Measurements from ENCODE around the gene EIF5B.
A peak's percentile ranks its signal among the peaks of the same experiment; 100 is the strongest.

Gene EIF5B

GRCh38 chr2:99420031-99420430, 82.8 kb downstream of the EIF5B start:
- H3K4me1 Mint-ChIP-seq (ENCODE audit: low read depth) = no peaks in the 10 kb centered on the region
- no peaks in the 10 kb centered on the region for H3K9me3 Mint-ChIP-seq
- peaks cover 70% of the 10 kb centered on the region for H3K36me3 Mint-ChIP-seq (ENCODE audit: low read depth)
- H3K4me3 Mint-ChIP-seq = no peak overlapping the region
- H3K27ac Mint-ChIP-seq = no peak overlapping the region
- H3K27me3 Mint-ChIP-seq = no peaks in the 10 kb centered on the region

- Mint-ChIP-seq H3K27ac (no peak overlapping the region), H3K4me3 (no peak overlapping the region), H3K4me1 (ENCODE audit: low read depth) (no peaks in the 10 kb centered on the region), H3K9me3 (no peaks in the 10 kb centered on the region), H3K27me3 (no peaks in the 10 kb centered on the region), H3K36me3 (ENCODE audit: low read depth) (peaks cover 68% of the 10 kb centered on the region)
These were observed 83.6 kb downstream of the EIF5B start for GRCh38 chr2:99420751-99421299.

GRCh38 chr2:99421469-99421868, 84.3 kb downstream of the EIF5B start:
- H3K4me1 Mint-ChIP-seq (ENCODE audit: low read depth) = no peaks in the 10 kb centered on the region
- H3K9me3 Mint-ChIP-seq = no peaks in the 10 kb centered on the region
- H3K27me3 Mint-ChIP-seq = no peaks in the 10 kb centered on the region
- no peak overlapping the region for H3K27ac Mint-ChIP-seq
- peaks cover 65% of the 10 kb centered on the region for H3K36me3 Mint-ChIP-seq (ENCODE audit: low read depth)
- no peak overlapping the region for H3K4me3 Mint-ChIP-seq

GRCh38 chr2:99422599-99422998, 85.4 kb downstream of the EIF5B start:
- H3K4me1 Mint-ChIP-seq (ENCODE audit: low read depth) = no peaks in the 10 kb centered on the region
- H3K27ac Mint-ChIP-seq = no peak overlapping the region
- no peak overlapping the region for H3K4me3 Mint-ChIP-seq
- no peaks in the 10 kb centered on the region for H3K9me3 Mint-ChIP-seq
- no peaks in the 10 kb centered on the region for H3K27me3 Mint-ChIP-seq
- peaks cover 67% of the 10 kb centered on the region for H3K36me3 Mint-ChIP-seq (ENCODE audit: low read depth)

GRCh38 chr2:99424371-99424770, 87.2 kb downstream of the EIF5B start:
- Mint-ChIP-seq H3K36me3 (ENCODE audit: low read depth) (peaks cover 69% of the 10 kb centered on the region), H3K27ac (no peak overlapping the region), H3K4me1 (ENCODE audit: low read depth) (no peaks in the 10 kb centered on the region), H3K4me3 (no peak overlapping the region), H3K9me3 (no peaks in the 10 kb centered on the region), H3K27me3 (no peaks in the 10 kb centered on the region)

GRCh38 chr2:99425022-99425421, 87.8 kb downstream of the EIF5B start:
- Mint-ChIP-seq H3K36me3 (ENCODE audit: low read depth) (peaks cover 66% of the 10 kb centered on the region), H3K4me3 (no peak overlapping the region)

GRCh38 chr2:99430614-99431291, 93.6 kb downstream of the EIF5B start:
- Mint-ChIP-seq H3K9me3 (no peaks in the 10 kb centered on the region), H3K4me1 (ENCODE audit: low read depth) (peaks cover 14% of the 10 kb centered on the region), H3K27ac (no peak overlapping the region), H3K27me3 (no peaks in the 10 kb centered on the region), H3K4me3 (no peak overlapping the region), H3K36me3 (ENCODE audit: low read depth) (peaks cover 47% of the 10 kb centered on the region)

More at GRCh38 chr2:99425022-99425421, 87.8 kb downstream of the EIF5B start:
- H3K27ac Mint-ChIP-seq = no peak overlapping the region
- H3K9me3 Mint-ChIP-seq = no peaks in the 10 kb centered on the region
- no peaks in the 10 kb centered on the region for H3K27me3 Mint-ChIP-seq
- H3K4me1 Mint-ChIP-seq (ENCODE audit: low read depth) = no peaks in the 10 kb centered on the region

GRCh38 chr2:99431587-99432275, 94.5 kb downstream of the EIF5B start:
- peaks cover 14% of the 10 kb centered on the region for H3K4me1 Mint-ChIP-seq (ENCODE audit: low read depth)
- no peaks in the 10 kb centered on the region for H3K27me3 Mint-ChIP-seq
- no peaks in the 10 kb centered on the region for H3K9me3 Mint-ChIP-seq
- no peak overlapping the region for H3K4me3 Mint-ChIP-seq
- peak overlapping the region; percentile 12 for H3K27ac Mint-ChIP-seq
- peaks cover 49% of the 10 kb centered on the region for H3K36me3 Mint-ChIP-seq (ENCODE audit: low read depth)

GRCh38 chr2:99433340-99433739, 96.2 kb downstream of the EIF5B start:
- Mint-ChIP-seq H3K27me3 (no peaks in the 10 kb centered on the region), H3K4me1 (ENCODE audit: low read depth) (peaks cover 14% of the 10 kb centered on the region), H3K4me3 (no peak overlapping the region), H3K36me3 (ENCODE audit: low read depth) (peaks cover 40% of the 10 kb centered on the region), H3K27ac (no peak overlapping the region), H3K9me3 (no peaks in the 10 kb centered on the region)

- H3K4me1 Mint-ChIP-seq (ENCODE audit: low read depth) = no peaks in the 10 kb centered on the region
- H3K27me3 Mint-ChIP-seq = no peaks in the 10 kb centered on the region
- no peaks in the 10 kb centered on the region for H3K9me3 Mint-ChIP-seq
- H3K36me3 Mint-ChIP-seq (ENCODE audit: low read depth) = peaks cover 33% of the 10 kb centered on the region
- no peak overlapping the region for H3K27ac Mint-ChIP-seq
- H3K4me3 Mint-ChIP-seq = no peak overlapping the region
These were observed 99.7 kb downstream of the EIF5B start for GRCh38 chr2:99436874-99437273.

GRCh38 chr2:99439971-99440505, 102.8 kb downstream of the EIF5B start:
- Mint-ChIP-seq H3K4me1 (ENCODE audit: low read depth) (peaks cover 5% of the 10 kb centered on the region), H3K27me3 (no peaks in the 10 kb centered on the region), H3K36me3 (ENCODE audit: low read depth) (peaks cover 45% of the 10 kb centered on the region), H3K27ac (no peak overlapping the region), H3K9me3 (no peaks in the 10 kb centered on the region), H3K4me3 (no peak overlapping the region)

GRCh38 chr2:99442837-99443236, 105.6 kb downstream of the EIF5B start:
- H3K27ac Mint-ChIP-seq = no peak overlapping the region
- H3K9me3 Mint-ChIP-seq = no peaks in the 10 kb centered on the region
- H3K27me3 Mint-ChIP-seq = no peaks in the 10 kb centered on the region
- H3K36me3 Mint-ChIP-seq (ENCODE audit: low read depth) = peaks cover 50% of the 10 kb centered on the region
- H3K4me1 Mint-ChIP-seq (ENCODE audit: low read depth) = peaks cover 8% of the 10 kb centered on the region
- no peak overlapping the region for H3K4me3 Mint-ChIP-seq

GRCh38 chr2:99444222-99444621, 107.0 kb downstream of the EIF5B start:
- H3K4me3 Mint-ChIP-seq = no peak overlapping the region

GRCh38 chr2:99445065-99445464, 107.9 kb downstream of the EIF5B start:
- Mint-ChIP-seq H3K27ac (no peak overlapping the region), H3K4me1 (ENCODE audit: low read depth) (peaks cover 8% of the 10 kb centered on the region), H3K9me3 (no peaks in the 10 kb centered on the region), H3K36me3 (ENCODE audit: low read depth) (peaks cover 46% of the 10 kb centered on the region), H3K27me3 (no peaks in the 10 kb centered on the region), H3K4me3 (no peak overlapping the region)

More at GRCh38 chr2:99444222-99444621, 107.0 kb downstream of the EIF5B start:
- H3K36me3 Mint-ChIP-seq (ENCODE audit: low read depth) = peaks cover 48% of the 10 kb centered on the region
- peaks cover 8% of the 10 kb centered on the region for H3K4me1 Mint-ChIP-seq (ENCODE audit: low read depth)
- no peaks in the 10 kb centered on the region for H3K27me3 Mint-ChIP-seq
- no peaks in the 10 kb centered on the region for H3K9me3 Mint-ChIP-seq
- H3K27ac Mint-ChIP-seq = no peak overlapping the region

GRCh38 chr2:99448556-99448955, 111.4 kb downstream of the EIF5B start:
- H3K4me1 Mint-ChIP-seq (ENCODE audit: low read depth) = peaks cover 8% of the 10 kb centered on the region
- no peak overlapping the region for H3K27ac Mint-ChIP-seq
- H3K36me3 Mint-ChIP-seq (ENCODE audit: low read depth) = peaks cover 56% of the 10 kb centered on the region
- no peaks in the 10 kb centered on the region for H3K9me3 Mint-ChIP-seq
- H3K27me3 Mint-ChIP-seq = no peaks in the 10 kb centered on the region
- no peak overlapping the region for H3K4me3 Mint-ChIP-seq
